ENCODE measurements around the gene RBBP8.
"Not testable (repeated sequence)": the region's sequence is repeated elsewhere in the genome, so short reads cannot be mapped to it uniquely, and the experiment has no call there.

RBBP8 gene

GRCh38 chr18:22933206-22933965, at the start of gene RBBP8:
Gene RBBP8 (plus strand): TSS chr18:22933328. CDS start chr18:22936852, 3,524 bp downstream.
- DNase-seq (ENCODE audit: low read depth) = peak; percentile 91
- TF ChIP-seq CTCF (IDR thresholded peaks at IDR 0.05; ENCODE audit: insufficient read depth, low read depth, low read length, missing control alignments) = no peak
- H3K4me3 ChIP-seq (ENCODE audit: low read depth, low read length) = peak within 1 kb of the TSS; percentile 90

- no peak overlapping the region for H3K4me3 ChIP-seq (ENCODE audit: low read depth, low read length)
- no peak for TF ChIP-seq CTCF (IDR thresholded peaks at IDR 0.05; ENCODE audit: insufficient read depth, low read depth, low read length, missing control alignments)
- no peak for DNase-seq (ENCODE audit: low read depth)
Measured at GRCh38 chr18:22883827-22884226, 49.3 kb upstream of the RBBP8 start.

DNA sequence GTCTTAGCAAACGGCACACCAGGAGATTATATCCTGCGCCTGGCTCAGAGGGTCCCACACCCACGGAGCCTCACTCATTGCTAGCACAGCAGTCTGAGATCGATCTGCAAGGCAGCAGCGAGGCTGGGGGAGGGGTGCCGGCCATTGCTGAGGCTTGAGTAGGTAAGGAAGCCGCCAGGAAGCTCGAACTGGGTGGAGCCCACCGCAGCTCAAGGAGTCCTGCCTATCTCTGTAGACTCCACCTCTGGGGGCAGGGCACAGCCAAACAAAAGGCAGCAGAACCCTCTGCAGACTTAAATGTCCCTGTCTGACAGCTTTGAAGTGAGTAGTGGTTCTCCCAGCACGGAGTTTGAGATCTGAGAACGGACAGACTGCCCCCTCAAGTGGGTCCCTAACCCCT, 47.4 kb upstream of the RBBP8 start:
- H3K4me3 ChIP-seq (ENCODE audit: low read depth, low read length) = not testable (repeated sequence)

GRCh38 chr18:22899421-22899820, 33.7 kb upstream of the RBBP8 start:
- no peak overlapping the region for H3K4me3 ChIP-seq (ENCODE audit: low read depth, low read length)
- TF ChIP-seq CTCF (IDR thresholded peaks at IDR 0.05; ENCODE audit: insufficient read depth, low read depth, low read length, missing control alignments) = no peak
- no peak for DNase-seq (ENCODE audit: low read depth)

More for the DNA sequence above, 47.4 kb upstream of the RBBP8 start:
- DNase-seq (ENCODE audit: low read depth) = not testable (repeated sequence)

- no peak for TF ChIP-seq CTCF (IDR thresholded peaks at IDR 0.05; ENCODE audit: insufficient read depth, low read depth, low read length, missing control alignments)
- no peak for DNase-seq (ENCODE audit: low read depth)
- H3K4me3 ChIP-seq (ENCODE audit: low read depth, low read length) = no peak overlapping the region
Measured at GRCh38 chr18:22900558-22901238, 32.4 kb upstream of the RBBP8 start.

DNA sequence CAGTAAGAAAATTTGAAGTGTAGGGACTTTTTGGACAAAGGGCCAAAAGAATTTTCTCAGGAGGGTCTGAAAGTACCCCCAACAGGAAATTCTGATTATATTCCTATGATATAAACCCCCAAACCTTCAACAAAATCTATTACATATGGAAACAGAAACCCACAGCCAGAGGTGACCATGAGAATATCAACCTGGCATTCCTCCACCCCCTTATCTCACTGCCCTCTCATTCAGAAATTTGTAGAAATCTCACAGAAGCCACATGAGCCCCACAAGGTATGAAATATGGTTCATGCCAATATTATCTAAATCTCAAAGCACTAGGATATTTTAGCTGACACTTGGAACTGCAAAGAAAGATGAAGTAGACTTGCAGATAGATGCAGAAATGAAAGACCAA, 31.0 kb upstream of the RBBP8 start:
- no peak for TF ChIP-seq CTCF (IDR thresholded peaks at IDR 0.05; ENCODE audit: insufficient read depth, low read depth, low read length, missing control alignments)
- no peak overlapping the region for H3K4me3 ChIP-seq (ENCODE audit: low read depth, low read length)
- no peak for DNase-seq (ENCODE audit: low read depth)

GRCh38 chr18:22903248-22903647, 29.9 kb upstream of the RBBP8 start:
- not testable (repeated sequence) for H3K4me3 ChIP-seq (ENCODE audit: low read depth, low read length); DNase-seq (ENCODE audit: low read depth)

GRCh38 chr18:22912149-22912548, 21.0 kb upstream of the RBBP8 start:
- no peak overlapping the region for H3K4me3 ChIP-seq (ENCODE audit: low read depth, low read length)
- TF ChIP-seq CTCF (IDR thresholded peaks at IDR 0.05; ENCODE audit: insufficient read depth, low read depth, low read length, missing control alignments) = no peak

More at GRCh38 chr18:22912149-22912548, 21.0 kb upstream of the RBBP8 start:
- no peak for DNase-seq (ENCODE audit: low read depth)

Data from GM12865 (cell line).